Right renal pelvis (tissue), 4 donors: ENCODE results near the gene USP48. TPM values are rescaled to one million over a fixed set of nuclear protein-coding genes. Genes with fewer than 3 reads are reported as not detected.
A peak's percentile ranks its signal among the peaks of the same experiment; 100 is the strongest.

Experiments
- DNase-seq, 4 donors: peaks; one replicate each; pipeline ENCODE4 v3.0.0-alpha.2; 2013; ENCODE audit warnings: low read depth in 4 of 4, low spot score in 3 of 4, missing footprints in 1 of 4
- polyA plus RNA-seq, 4 donors: library from polyadenylated mRNA; unstranded; fragments of 120-200 nt; gene quantifications; one replicate each; pipeline ENCODE4 v1.2.1, GENCODE V29; 2013; ENCODE audit not compliant: insufficient read length in 4 of 4

The USP48 gene
- polyA plus RNA-seq, 4 donors, result 58.9 to 71.7 (median 65.9) TPM

- DNase-seq, result no peak
These were observed 123.0 kb downstream of the USP48 start for GRCh38 chr1:21659924-21660326.

- DNase-seq, result peak in 2 of 4 donors; percentile 45 to 66
These were observed 123.6 kb downstream of the USP48 start for GRCh38 chr1:21659099-21659923.

- DNase-seq, result no peak
These were observed 125.3 kb downstream of the USP48 start for GRCh38 chr1:21657456-21658190.

GRCh38 chr1:21655748-21656147, 127.2 kb downstream of the USP48 start:
- no peak for DNase-seq

GRCh38 chr1:21655259-21655658, 127.7 kb downstream of the USP48 start:
- no peak for DNase-seq

- DNase-seq, result no peak
These were observed 128.7 kb downstream of the USP48 start for GRCh38 chr1:21654209-21654608.

GRCh38 chr1:21653744-21654100, 129.2 kb downstream of the USP48 start:
- DNase-seq, result no peak

- DNase-seq, result no peak
These were observed 129.8 kb downstream of the USP48 start for GRCh38 chr1:21652937-21653743.

- DNase-seq, result no peak
These were observed 130.6 kb downstream of the USP48 start for GRCh38 chr1:21652101-21652936.

- no peak for DNase-seq
These were observed 131.5 kb downstream of the USP48 start for GRCh38 chr1:21651214-21652042.

- DNase-seq, result no peak
These were observed 132.5 kb downstream of the USP48 start for GRCh38 chr1:21650400-21650799.

GRCh38 chr1:21649315-21649714, 133.6 kb downstream of the USP48 start:
- no peak for DNase-seq

- no peak for DNase-seq
These were observed 134.2 kb downstream of the USP48 start for GRCh38 chr1:21648791-21649190.

GRCh38 chr1:21648352-21648730, 134.6 kb downstream of the USP48 start:
- DNase-seq, result no peak

GRCh38 chr1:21647431-21648351, 135.3 kb downstream of the USP48 start:
- DNase-seq, result peak in 2 of 4 donors; percentile 57 to 65

GRCh38 chr1:21645550-21645949, 137.4 kb downstream of the USP48 start:
- no peak for DNase-seq

GRCh38 chr1:21644906-21645305, 138.0 kb downstream of the USP48 start:
- DNase-seq, result no peak

- no peak for DNase-seq
These were observed 138.6 kb downstream of the USP48 start for GRCh38 chr1:21644348-21644747.
